ENCODE data around the gene DMBT1.

Gene DMBT1

GRCh38 chr10:122561792-122562191 is 1.2 kb downstream of the DMBT1 start:
- TF ChIP-seq CTCF (IDR thresholded peaks at IDR 0.05; ENCODE audit: low read depth, low read length, missing control alignments), result no peak

GRCh38 chr10:122564980-122565379 is 4.4 kb downstream of the DMBT1 start:
- TF ChIP-seq CTCF (IDR thresholded peaks at IDR 0.05; ENCODE audit: low read depth, low read length, missing control alignments), result no peak
- H3K4me3 ChIP-seq (ENCODE audit: low read depth, low read length), result no peak overlapping the region
- no peak for DNase-seq (ENCODE audit: low read depth)

More at GRCh38 chr10:122561792-122562191, 1.2 kb downstream of the DMBT1 start:
- no peak overlapping the region for H3K4me3 ChIP-seq (ENCODE audit: low read depth, low read length)
- DNase-seq (ENCODE audit: low read depth), result no peak

- H3K4me3 ChIP-seq (ENCODE audit: low read depth, low read length), result no peak overlapping the region
- peak; percentile 26 for DNase-seq (ENCODE audit: low read depth)
- TF ChIP-seq CTCF (IDR thresholded peaks at IDR 0.05; ENCODE audit: low read depth, low read length, missing control alignments), result peak; percentile 79
These were observed 5.2 kb downstream of the DMBT1 start for GRCh38 chr10:122565766-122566206.

GRCh38 chr10:122566632-122567031 is 6.1 kb downstream of the DMBT1 start:
- no peak for DNase-seq (ENCODE audit: low read depth)
- no peak overlapping the region for H3K4me3 ChIP-seq (ENCODE audit: low read depth, low read length)
- TF ChIP-seq CTCF (IDR thresholded peaks at IDR 0.05; ENCODE audit: low read depth, low read length, missing control alignments), result no peak

GRCh38 chr10:122567056-122567660 is 6.6 kb downstream of the DMBT1 start:
- no peak overlapping the region for H3K4me3 ChIP-seq (ENCODE audit: low read depth, low read length)
- DNase-seq (ENCODE audit: low read depth), result no peak
- peak; percentile 83 for TF ChIP-seq CTCF (IDR thresholded peaks at IDR 0.05; ENCODE audit: low read depth, low read length, missing control alignments)

- TF ChIP-seq CTCF (IDR thresholded peaks at IDR 0.05; ENCODE audit: low read depth, low read length, missing control alignments), result no peak
- H3K4me3 ChIP-seq (ENCODE audit: low read depth, low read length), result no peak overlapping the region
- DNase-seq (ENCODE audit: low read depth), result no peak
These were observed 8.0 kb downstream of the DMBT1 start for GRCh38 chr10:122568551-122568950.

GRCh38 chr10:122570920-122571319 is 10.4 kb downstream of the DMBT1 start:
- TF ChIP-seq CTCF (IDR thresholded peaks at IDR 0.05; ENCODE audit: low read depth, low read length, missing control alignments), result no peak
- H3K4me3 ChIP-seq (ENCODE audit: low read depth, low read length), result no peak overlapping the region
- DNase-seq (ENCODE audit: low read depth), result no peak
